AG04449 (cell line): ENCODE results near the gene LMNA.
"Not testable (repeated sequence)": the region's sequence is repeated elsewhere in the genome, so short reads cannot be mapped to it uniquely, and the experiment has no call there.

Experiments
- CTCF ChIA-PET: fragments of 350-600 bp; formaldehyde crosslinking; extraction: SDS; loops from one replicate; lab custom pipeline; 2021; ENCODE audit warnings: antibody characterized with exemption; lab: Yijun Ruan, JAX
- POLR2A ChIA-PET: fragments of 400-600, 350-600 bp; formaldehyde crosslinking; extraction: SDS; loops from one replicate; lab custom pipeline; 2020; ENCODE audit warnings: antibody characterized with exemption, inconsistent platforms; lab: Yijun Ruan, JAX
- DNase-seq: peaks from one replicate; pipeline ENCODE4 v3.0.0-alpha.2; 2010; ENCODE audit warnings: low read depth, low spot score
- H3K4me3 ChIP-seq: 2 replicates; pipeline ENCODE4 v1.5.1; 2011; ENCODE audit warnings: low read depth, mild to moderate bottlenecking, control low read depth, low read length
- CTCF ChIP-seq: IDR thresholded peaks from one replicate; pipeline ENCODE4 v1.5.1; 2011; ENCODE audit warnings: mild to moderate bottlenecking, moderate library complexity, low read length, control low read depth, inconsistent platforms; ENCODE audit not compliant: insufficient read depth; ENCODE audit errors: missing control alignments

Gene LMNA

GRCh38 chr1:156119503-156120209 is 5.1 kb downstream of the LMNA start:
- DNase-seq = no peak
- POLR2A ChIA-PET = interaction anchor here (1.0 to 9.7 kb wide), 4 partner anchors 9 to 17 kb away, joined by 3 to 216 read pairs (median 33); no protein-coding TSS in a partner anchor
- peak overlapping the region; percentile 52 for H3K4me3 ChIP-seq
- TF ChIP-seq CTCF = no peak
- CTCF ChIA-PET = interaction anchor here (0.7 to 46.3 kb wide), 4 partner anchors 8 to 24 kb away, joined by 3 to 1837 read pairs (median 86); partner anchors contain the start of gene MEX3A

GRCh38 chr1:156120318-156120717 is 5.8 kb downstream of the LMNA start:
- TF ChIP-seq CTCF = no peak
- ChIA-PET POLR2A (interaction anchor here (1.0 to 9.7 kb wide), 3 partner anchors 8 to 17 kb away, joined by 3 to 216 read pairs (median 6); no protein-coding TSS in a partner anchor), CTCF (interaction anchor here (0.7 to 46.3 kb wide), 4 partner anchors 9 to 25 kb away, joined by 3 to 1837 read pairs (median 86); partner anchors contain the start of gene MEX3A)
- peak overlapping the region; percentile 52 for H3K4me3 ChIP-seq
- no peak for DNase-seq

GRCh38 chr1:156121005-156121404 is 6.5 kb downstream of the LMNA start:
- peak overlapping the region; percentile 52 for H3K4me3 ChIP-seq
- POLR2A ChIA-PET = interaction anchor here (0.8 to 9.7 kb wide), 3 partner anchors 7 to 23 kb away, joined by 4 to 216 read pairs (median 6); no protein-coding TSS in a partner anchor
- DNase-seq = not testable (repeated sequence)
- CTCF ChIA-PET = interaction anchor here (12.7 to 46.3 kb wide), 2 partner anchors 8 to 25 kb away, joined by 169 to 1837 read pairs; partner anchors contain the start of gene MEX3A

GRCh38 chr1:156121457-156121856 is 6.9 kb downstream of the LMNA start:
- H3K4me3 ChIP-seq = peak overlapping the region; percentile 29
- no peak for DNase-seq
- CTCF ChIA-PET = interaction anchor here (3.0 to 46.3 kb wide), 3 partner anchors 7 to 26 kb away, joined by 14 to 1837 read pairs (median 169); partner anchors contain the start of gene MEX3A
- TF ChIP-seq CTCF = no peak
- POLR2A ChIA-PET = interaction anchor here (0.8 kb wide), 1 partner anchor 23 kb away, joined by 4 read pairs; no protein-coding TSS in a partner anchor

- POLR2A ChIA-PET = interaction anchor here (1.3 to 1.9 kb wide), 2 partner anchors 13 to 91 kb away, joined by 4 read pairs; partner anchors contain the start of gene PMF1
- H3K4me3 ChIP-seq = peak overlapping the region; percentile 50
- DNase-seq = no peak
- TF ChIP-seq CTCF = no peak
- CTCF ChIA-PET = interaction anchor here (1.7 to 46.3 kb wide), 4 partner anchors 7 to 26 kb away, joined by 5 to 1837 read pairs (median 92); partner anchors contain the start of gene MEX3A
These were observed 7.6 kb downstream of the LMNA start for GRCh38 chr1:156122086-156122485.

GRCh38 chr1:156122519-156123355 is 8.2 kb downstream of the LMNA start:
- ChIA-PET CTCF (interaction anchor here (0.8 to 46.3 kb wide), 7 partner anchors 6 to 55 kb away, joined by 4 to 1837 read pairs (median 8); partner anchors contain the start of genes LMNA and MEX3A), POLR2A (interaction anchor here (0.9 to 2.0 kb wide), 7 partner anchors 8 to 90 kb away, joined by 3 to 31 read pairs (median 4); partner anchors contain the start of genes LMNA and PMF1)
- TF ChIP-seq CTCF = no peak
- DNase-seq = no peak
- H3K4me3 ChIP-seq = peak overlapping the region; percentile 50
